HG02763 (cell line): Measurements from ENCODE around the gene LHFPL2.
"Not testable (repeated sequence)": the region's sequence is repeated elsewhere in the genome, so short reads cannot be mapped to it uniquely, and the experiment has no call there.

Experiments
- ATAC-seq: cut with Tn5 transposase; IDR thresholded peaks from one replicate; pipeline ENCODE4 v1.9.1; 2021; ENCODE audit warnings: mild to moderate bottlenecking, moderate library complexity; ENCODE audit not compliant: unreplicated experiment

The LHFPL2 gene

GRCh38 chr5:78666975-78667374, 18.4 kb upstream of the LHFPL2 start:
- not testable (repeated sequence) for ATAC-seq

GRCh38 chr5:78666041-78666444, 17.5 kb upstream of the LHFPL2 start:
- ATAC-seq: no peak

- ATAC-seq: no peak
Observed at GRCh38 chr5:78665534-78665933, 17.0 kb upstream of the LHFPL2 start.

- no peak for ATAC-seq
Observed at GRCh38 chr5:78662323-78662722, 13.8 kb upstream of the LHFPL2 start.

- ATAC-seq: peak; percentile 67
Observed at GRCh38 chr5:78661691-78662090, 13.1 kb upstream of the LHFPL2 start.

- ATAC-seq: no peak
Observed at GRCh38 chr5:78661044-78661443, 12.5 kb upstream of the LHFPL2 start.

- ATAC-seq: no peak
Observed at GRCh38 chr5:78660401-78660800, 11.8 kb upstream of the LHFPL2 start.

GRCh38 chr5:78659714-78660113, 11.1 kb upstream of the LHFPL2 start:
- no peak for ATAC-seq

GRCh38 chr5:78659114-78659513, 10.5 kb upstream of the LHFPL2 start:
- ATAC-seq: no peak

GRCh38 chr5:78657201-78657600, 8.6 kb upstream of the LHFPL2 start:
- no peak for ATAC-seq

- ATAC-seq: no peak
Observed at GRCh38 chr5:78655746-78656290, 7.2 kb upstream of the LHFPL2 start.

GRCh38 chr5:78654386-78654785, 5.8 kb upstream of the LHFPL2 start:
- no peak for ATAC-seq

- ATAC-seq: no peak
Observed at GRCh38 chr5:78653681-78654366, 5.3 kb upstream of the LHFPL2 start.

- ATAC-seq: no peak
Observed at GRCh38 chr5:78653031-78653430, 4.5 kb upstream of the LHFPL2 start.

- ATAC-seq: no peak
Observed at GRCh38 chr5:78651468-78651867, 2.9 kb upstream of the LHFPL2 start.

GRCh38 chr5:78650531-78650930, 2.0 kb upstream of the LHFPL2 start:
- no peak for ATAC-seq

GRCh38 chr5:78649861-78650496, 1.4 kb upstream of the LHFPL2 start:
- no peak for ATAC-seq

- no peak for ATAC-seq
Observed at GRCh38 chr5:78649211-78649695, 681 bp upstream of the LHFPL2 start.

- peak; percentile 27 for ATAC-seq
Observed at GRCh38 chr5:78647838-78648358, 674 bp downstream of the LHFPL2 start.

- no peak for ATAC-seq
Observed at GRCh38 chr5:78647351-78647818, 1.2 kb downstream of the LHFPL2 start.

GRCh38 chr5:78644741-78645300, 3.8 kb downstream of the LHFPL2 start:
- no peak for ATAC-seq

- no peak for ATAC-seq
Observed at GRCh38 chr5:78644129-78644528, 4.4 kb downstream of the LHFPL2 start.
